Uterus (tissue), 2 donors: ENCODE results near the gene SPP1.

Experiments used
- CTCF ChIP-seq, 4 experiments: fragments of 200-600 bp in 2 of 4; fragments of 450-650 bp in 2 of 4; sonication (generic) in 2 of 4; IDR thresholded peaks; one replicate each; pipeline ENCODE4 v1.5.1; 2016 to 2019; ENCODE audit warnings: antibody characterized with exemption in 4 of 4, mild to moderate bottlenecking in 2 of 4, moderate library complexity in 1 of 4
- POLR2A ChIP-seq, 2 donors: fragments of 450-650 bp; IDR thresholded peaks; one replicate each; pipeline ENCODE4 v1.6.1; 2016; ENCODE audit warnings: antibody characterized with exemption in 2 of 2, mild to moderate bottlenecking in 1 of 2, moderate library complexity in 1 of 2

GRCh38 chr4:87995435-87995834, 19.9 kb downstream of the SPP1 start:
- TF ChIP-seq CTCF (IDR thresholded peaks at IDR 0.05) (no peak), POLR2A (IDR thresholded peaks at IDR 0.05) (no peak)
